Esophagus squamous epithelium (tissue), 4 donors: ENCODE measurements around the gene FKBP10.

Source experiments
- CTCF ChIP-seq, 6 experiments: fragments of 450-650 bp in 4 of 6; fragments of 200-600 bp in 2 of 6; sonication (generic) in 2 of 6; IDR thresholded peaks; one replicate each; pipeline ENCODE4 v1.5.1; 2016 to 2019; ENCODE audit warnings: antibody characterized with exemption in 6 of 6, mild to moderate bottlenecking in 4 of 6, moderate library complexity in 4 of 6
- POLR2A ChIP-seq, 4 donors: fragments of 450-650 bp; IDR thresholded peaks; one replicate each; pipeline ENCODE4 v1.6.1; 2017; ENCODE audit warnings: antibody characterized with exemption in 4 of 4, mild to moderate bottlenecking in 4 of 4, moderate library complexity in 3 of 4

- TF ChIP-seq POLR2A (IDR thresholded peaks at IDR 0.05) (peak in 3 of 4 donors; percentile 93 to 98 (median 95)), CTCF (IDR thresholded peaks at IDR 0.05) (peak in 5 of 6 experiments; percentile 40 to 76 (median 56))
These were observed 26.4 kb upstream of the FKBP10 start, which contains the start of gene JUP for GRCh38 chr17:41786227-41787020.
